AG09319 (cell line): ENCODE data around the gene THSD4.

Experiments used
- DNase-seq: peaks from one replicate; pipeline ENCODE4 v3.0.0-alpha.2; 2010; ENCODE audit warnings: low read depth; ENCODE audit errors: extremely low read depth
- CTCF ChIP-seq: IDR thresholded peaks from 2 replicates; pipeline ENCODE4 v1.5.1; 2011; ENCODE audit warnings: low read depth, mild to moderate bottlenecking, inconsistent platforms, low read length, moderate library complexity

The THSD4 gene

GRCh38 chr15:71697236-71697635 lies 582.0 kb downstream of the THSD4 start:
- DNase-seq, result no peak
- no peak for TF ChIP-seq CTCF

GRCh38 chr15:71698030-71698429 lies 582.8 kb downstream of the THSD4 start:
- no peak for TF ChIP-seq CTCF
- no peak for DNase-seq

- no peak for DNase-seq
- TF ChIP-seq CTCF, result no peak
These were observed 583.5 kb downstream of the THSD4 start for GRCh38 chr15:71698742-71699141.

- TF ChIP-seq CTCF, result no peak
- no peak for DNase-seq
These were observed 584.7 kb downstream of the THSD4 start for GRCh38 chr15:71699977-71700376.

- TF ChIP-seq CTCF, result no peak
- DNase-seq, result no peak
These were observed 586.5 kb downstream of the THSD4 start for GRCh38 chr15:71701808-71702207.

GRCh38 chr15:71702496-71702895 lies 587.2 kb downstream of the THSD4 start:
- no peak for DNase-seq
- no peak for TF ChIP-seq CTCF

- no peak for TF ChIP-seq CTCF
- no peak for DNase-seq
These were observed 589.9 kb downstream of the THSD4 start for GRCh38 chr15:71705151-71705550.
